DMS79 (cell line): ENCODE data around the gene LRAT.

Source experiments
- DNase-seq: peaks from one replicate; lab custom pipeline; 2025; lab: John Stamatoyannopoulos, UW

The LRAT gene

GRCh38 chr4:154760895-154761294 is 17.1 kb downstream of the LRAT start:
- DNase-seq: no peak

DNA sequence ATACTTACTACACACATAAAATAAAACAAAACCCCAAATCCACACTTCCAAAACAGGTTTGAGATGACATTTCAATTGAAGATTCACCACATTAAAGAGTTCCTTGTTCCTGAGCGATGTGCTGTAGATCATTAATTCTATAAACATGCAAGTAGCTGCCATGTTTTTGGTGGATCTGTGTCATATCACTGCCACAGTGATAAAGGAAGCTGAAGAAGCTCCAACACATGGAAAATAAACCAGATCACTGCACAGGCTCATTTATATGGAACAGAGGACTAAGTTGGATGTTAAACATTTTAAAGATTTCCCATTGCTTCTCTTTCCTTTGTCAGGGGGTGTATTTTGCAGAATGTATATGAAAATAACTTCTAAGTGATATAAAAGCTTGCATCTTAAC is 34.5 kb downstream of the LRAT start:
- DNase-seq: no peak

DNA sequence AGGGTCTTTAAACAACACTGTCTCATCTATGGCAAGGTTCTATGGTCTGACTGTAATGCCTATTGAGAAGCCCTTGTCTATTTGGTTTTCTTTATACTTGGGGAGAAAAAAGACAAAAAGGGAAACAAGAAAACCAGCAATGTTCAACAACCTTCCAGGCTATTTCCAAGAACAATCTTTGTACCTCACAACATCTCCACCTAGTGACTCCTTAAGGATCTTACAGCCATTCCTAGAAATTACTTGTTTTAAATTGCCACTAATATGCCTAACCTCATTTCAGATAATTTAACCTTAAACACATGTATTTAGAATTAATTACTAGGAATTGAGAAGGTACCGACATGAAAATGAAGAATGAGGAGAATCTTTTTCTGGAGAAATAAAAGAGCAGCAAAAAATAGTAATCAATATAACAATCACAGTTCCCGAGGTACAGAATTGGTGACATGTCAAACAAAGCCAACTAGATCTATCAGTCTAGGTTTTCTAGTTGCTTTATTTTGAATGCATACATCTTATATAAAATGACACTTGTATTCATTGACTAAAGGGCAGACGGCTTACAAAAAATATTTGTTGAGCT is 35.7 kb downstream of the LRAT start:
- no peak for DNase-seq

- DNase-seq: no peak
Measured at GRCh38 chr4:154781126-154781982, 37.6 kb downstream of the LRAT start, which contains the start of gene RBM46. TSS of gene RBM46 (plus strand) at chr4:154781272. CDS start at chr4:154796753, 15,481 bp downstream.

- DNase-seq: no peak
Measured at GRCh38 chr4:154781983-154782293, 38.1 kb downstream of the LRAT start.
